ENCODE data around the gene KIF1A.

KIF1A gene

GRCh38 chr2:240762971-240763370, 57.0 kb downstream of the KIF1A start:
- no peak for DNase-seq

- DNase-seq, result no peak
Observed at GRCh38 chr2:240762249-240762648, 57.8 kb downstream of the KIF1A start.

GRCh38 chr2:240760576-240761246, 59.3 kb downstream of the KIF1A start:
- no peak for DNase-seq

GRCh38 chr2:240760121-240760520, 59.9 kb downstream of the KIF1A start:
- DNase-seq, result no peak

GRCh38 chr2:240759459-240759858, 60.6 kb downstream of the KIF1A start:
- DNase-seq, result peak; percentile 21

GRCh38 chr2:240757086-240757614, 62.9 kb downstream of the KIF1A start:
- DNase-seq, result no peak

GRCh38 chr2:240752209-240752608, 67.8 kb downstream of the KIF1A start:
- DNase-seq, result no peak

GRCh38 chr2:240750409-240750808, 69.6 kb downstream of the KIF1A start:
- DNase-seq, result no peak

- no peak for DNase-seq
Observed at GRCh38 chr2:240749516-240749915, 70.5 kb downstream of the KIF1A start.

- no peak for DNase-seq
Observed at GRCh38 chr2:240747256-240747655, 72.8 kb downstream of the KIF1A start.

- DNase-seq, result no peak
Observed at GRCh38 chr2:240746671-240747070, 73.3 kb downstream of the KIF1A start.

- no peak for DNase-seq
Observed at GRCh38 chr2:240745962-240746361, 74.1 kb downstream of the KIF1A start.

GRCh38 chr2:240745456-240745855, 74.6 kb downstream of the KIF1A start:
- no peak for DNase-seq

GRCh38 chr2:240742602-240743095, 77.4 kb downstream of the KIF1A start:
- DNase-seq, result no peak

- no peak for DNase-seq
Observed at GRCh38 chr2:240741091-240741490, 78.9 kb downstream of the KIF1A start.

- DNase-seq, result no peak
Observed at GRCh38 chr2:240739797-240740196, 80.2 kb downstream of the KIF1A start.

GRCh38 chr2:240737958-240738357, 82.1 kb downstream of the KIF1A start:
- no peak for DNase-seq

- DNase-seq, result no peak
Observed at GRCh38 chr2:240737512-240737911, 82.5 kb downstream of the KIF1A start.

GRCh38 chr2:240736281-240737250, 83.5 kb downstream of the KIF1A start:
- no peak for DNase-seq

GRCh38 chr2:240735476-240735875, 84.5 kb downstream of the KIF1A start:
- no peak for DNase-seq

GRCh38 chr2:240734756-240735155, 85.3 kb downstream of the KIF1A start:
- DNase-seq, result no peak

GRCh38 chr2:240733803-240734495, 86.1 kb downstream of the KIF1A start:
- no peak for DNase-seq

Data from NK-92 treated with Interleukin-12 subunit alpha and Interleukin-12 subunit beta, amount 100 ng/mL, for 24 hours (cell line).